GM23338 (cell line): ENCODE data around the gene DHX30.

ENCODE experiments used
- CREB1 ChIP-seq: fragments of 250-450 bp; sonication (Bioruptor Pico); IDR thresholded peaks from 2 replicates; pipeline ENCODE4 v1.5.0; 2020; ENCODE audit warnings: low read depth, mild to moderate bottlenecking, moderate library complexity
- EZH2 ChIP-seq: fragments of 200-600 bp; sonication (generic); IDR thresholded peaks from one replicate; pipeline ENCODE4 v1.8.0; 2017; ENCODE audit warnings: antibody characterized with exemption, mild to moderate bottlenecking, low read depth; ENCODE audit not compliant: unreplicated experiment
- EZH2phosphoT487 ChIP-seq: fragments of 200-600 bp; sonication (generic); IDR thresholded peaks from one replicate; pipeline ENCODE4 v1.8.1; 2018; ENCODE audit warnings: antibody characterized with exemption; ENCODE audit not compliant: unreplicated experiment
- JUNB ChIP-seq: IDR thresholded peaks from one replicate; pipeline ENCODE4 v1.6.1; 2016; ENCODE audit warnings: antibody characterized with exemption; ENCODE audit not compliant: unreplicated experiment
- POLR2AphosphoS5 ChIP-seq: IDR thresholded peaks from 2 replicates; pipeline ENCODE4 v1.6.1; 2016; ENCODE audit warnings: antibody characterized with exemption, low read depth
- ZNF114 ChIP-seq: fragments of 250-450 bp; sonication (Bioruptor Pico); IDR thresholded peaks from 2 replicates; pipeline ENCODE4 v1.5.0; 2020; ENCODE audit warnings: mild to moderate bottlenecking, moderate library complexity
- TF ChIP-seq, protein P1 (sequence below), 2 experiments: fragments of 200-600 bp in 1 of 2; sonication (generic) in 1 of 2; conservative IDR thresholded peaks; 2 replicates each; pipeline versions ENCODE4 v1.5.1 to v1.6.1; 2016 to 2017; ENCODE audit warnings: antibody characterized with exemption in 2 of 2, low read depth in 2 of 2, mild to moderate bottlenecking in 2 of 2, moderate library complexity in 1 of 2
- TF ChIP-seq, protein P2 (sequence below): fragments of 250-450 bp; sonication (Bioruptor Pico); IDR thresholded peaks from 2 replicates; pipeline ENCODE4 v1.5.0; 2020; ENCODE audit warnings: mild to moderate bottlenecking, moderate library complexity
- TF ChIP-seq, protein P3 (sequence below): IDR thresholded peaks from one replicate; pipeline ENCODE4 v1.6.1; 2018; ENCODE audit warnings: antibody characterized with exemption; ENCODE audit not compliant: unreplicated experiment
- TF ChIP-seq, protein P4 (sequence below): IDR thresholded peaks from 2 replicates; pipeline ENCODE4 v1.6.1; 2016; ENCODE audit warnings: antibody characterized with exemption

DNA sequence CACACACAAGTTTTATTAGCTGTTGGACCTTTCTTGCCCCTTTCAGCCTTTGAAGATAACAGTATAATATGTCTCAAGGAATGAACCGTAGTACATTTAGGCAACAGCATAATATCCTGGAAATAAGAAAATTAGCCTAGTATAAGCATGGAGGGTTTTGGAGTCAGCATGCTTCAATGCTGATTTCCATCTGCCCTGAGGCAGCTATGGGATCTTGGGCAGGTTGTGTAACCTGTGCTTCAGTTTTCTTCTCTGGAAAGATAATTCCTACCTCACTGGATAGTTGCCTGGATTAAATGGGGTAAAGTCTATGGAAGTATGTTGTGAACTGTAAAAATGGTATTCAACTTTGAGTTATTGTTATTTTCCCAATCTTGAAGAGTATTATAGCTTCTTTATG, 1.6 kb downstream of the DHX30 start:
- no peak for TF ChIP-seq EZH2
- TF ChIP-seq, protein P1, sequence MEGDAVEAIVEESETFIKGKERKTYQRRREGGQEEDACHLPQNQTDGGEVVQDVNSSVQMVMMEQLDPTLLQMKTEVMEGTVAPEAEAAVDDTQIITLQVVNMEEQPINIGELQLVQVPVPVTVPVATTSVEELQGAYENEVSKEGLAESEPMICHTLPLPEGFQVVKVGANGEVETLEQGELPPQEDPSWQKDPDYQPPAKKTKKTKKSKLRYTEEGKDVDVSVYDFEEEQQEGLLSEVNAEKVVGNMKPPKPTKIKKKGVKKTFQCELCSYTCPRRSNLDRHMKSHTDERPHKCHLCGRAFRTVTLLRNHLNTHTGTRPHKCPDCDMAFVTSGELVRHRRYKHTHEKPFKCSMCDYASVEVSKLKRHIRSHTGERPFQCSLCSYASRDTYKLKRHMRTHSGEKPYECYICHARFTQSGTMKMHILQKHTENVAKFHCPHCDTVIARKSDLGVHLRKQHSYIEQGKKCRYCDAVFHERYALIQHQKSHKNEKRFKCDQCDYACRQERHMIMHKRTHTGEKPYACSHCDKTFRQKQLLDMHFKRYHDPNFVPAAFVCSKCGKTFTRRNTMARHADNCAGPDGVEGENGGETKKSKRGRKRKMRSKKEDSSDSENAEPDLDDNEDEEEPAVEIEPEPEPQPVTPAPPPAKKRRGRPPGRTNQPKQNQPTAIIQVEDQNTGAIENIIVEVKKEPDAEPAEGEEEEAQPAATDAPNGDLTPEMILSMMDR (conservative IDR thresholded peaks at IDR 0.05; ENCODE audit: low read depth in 2 of 2) = no peak
- TF ChIP-seq, protein P2, sequence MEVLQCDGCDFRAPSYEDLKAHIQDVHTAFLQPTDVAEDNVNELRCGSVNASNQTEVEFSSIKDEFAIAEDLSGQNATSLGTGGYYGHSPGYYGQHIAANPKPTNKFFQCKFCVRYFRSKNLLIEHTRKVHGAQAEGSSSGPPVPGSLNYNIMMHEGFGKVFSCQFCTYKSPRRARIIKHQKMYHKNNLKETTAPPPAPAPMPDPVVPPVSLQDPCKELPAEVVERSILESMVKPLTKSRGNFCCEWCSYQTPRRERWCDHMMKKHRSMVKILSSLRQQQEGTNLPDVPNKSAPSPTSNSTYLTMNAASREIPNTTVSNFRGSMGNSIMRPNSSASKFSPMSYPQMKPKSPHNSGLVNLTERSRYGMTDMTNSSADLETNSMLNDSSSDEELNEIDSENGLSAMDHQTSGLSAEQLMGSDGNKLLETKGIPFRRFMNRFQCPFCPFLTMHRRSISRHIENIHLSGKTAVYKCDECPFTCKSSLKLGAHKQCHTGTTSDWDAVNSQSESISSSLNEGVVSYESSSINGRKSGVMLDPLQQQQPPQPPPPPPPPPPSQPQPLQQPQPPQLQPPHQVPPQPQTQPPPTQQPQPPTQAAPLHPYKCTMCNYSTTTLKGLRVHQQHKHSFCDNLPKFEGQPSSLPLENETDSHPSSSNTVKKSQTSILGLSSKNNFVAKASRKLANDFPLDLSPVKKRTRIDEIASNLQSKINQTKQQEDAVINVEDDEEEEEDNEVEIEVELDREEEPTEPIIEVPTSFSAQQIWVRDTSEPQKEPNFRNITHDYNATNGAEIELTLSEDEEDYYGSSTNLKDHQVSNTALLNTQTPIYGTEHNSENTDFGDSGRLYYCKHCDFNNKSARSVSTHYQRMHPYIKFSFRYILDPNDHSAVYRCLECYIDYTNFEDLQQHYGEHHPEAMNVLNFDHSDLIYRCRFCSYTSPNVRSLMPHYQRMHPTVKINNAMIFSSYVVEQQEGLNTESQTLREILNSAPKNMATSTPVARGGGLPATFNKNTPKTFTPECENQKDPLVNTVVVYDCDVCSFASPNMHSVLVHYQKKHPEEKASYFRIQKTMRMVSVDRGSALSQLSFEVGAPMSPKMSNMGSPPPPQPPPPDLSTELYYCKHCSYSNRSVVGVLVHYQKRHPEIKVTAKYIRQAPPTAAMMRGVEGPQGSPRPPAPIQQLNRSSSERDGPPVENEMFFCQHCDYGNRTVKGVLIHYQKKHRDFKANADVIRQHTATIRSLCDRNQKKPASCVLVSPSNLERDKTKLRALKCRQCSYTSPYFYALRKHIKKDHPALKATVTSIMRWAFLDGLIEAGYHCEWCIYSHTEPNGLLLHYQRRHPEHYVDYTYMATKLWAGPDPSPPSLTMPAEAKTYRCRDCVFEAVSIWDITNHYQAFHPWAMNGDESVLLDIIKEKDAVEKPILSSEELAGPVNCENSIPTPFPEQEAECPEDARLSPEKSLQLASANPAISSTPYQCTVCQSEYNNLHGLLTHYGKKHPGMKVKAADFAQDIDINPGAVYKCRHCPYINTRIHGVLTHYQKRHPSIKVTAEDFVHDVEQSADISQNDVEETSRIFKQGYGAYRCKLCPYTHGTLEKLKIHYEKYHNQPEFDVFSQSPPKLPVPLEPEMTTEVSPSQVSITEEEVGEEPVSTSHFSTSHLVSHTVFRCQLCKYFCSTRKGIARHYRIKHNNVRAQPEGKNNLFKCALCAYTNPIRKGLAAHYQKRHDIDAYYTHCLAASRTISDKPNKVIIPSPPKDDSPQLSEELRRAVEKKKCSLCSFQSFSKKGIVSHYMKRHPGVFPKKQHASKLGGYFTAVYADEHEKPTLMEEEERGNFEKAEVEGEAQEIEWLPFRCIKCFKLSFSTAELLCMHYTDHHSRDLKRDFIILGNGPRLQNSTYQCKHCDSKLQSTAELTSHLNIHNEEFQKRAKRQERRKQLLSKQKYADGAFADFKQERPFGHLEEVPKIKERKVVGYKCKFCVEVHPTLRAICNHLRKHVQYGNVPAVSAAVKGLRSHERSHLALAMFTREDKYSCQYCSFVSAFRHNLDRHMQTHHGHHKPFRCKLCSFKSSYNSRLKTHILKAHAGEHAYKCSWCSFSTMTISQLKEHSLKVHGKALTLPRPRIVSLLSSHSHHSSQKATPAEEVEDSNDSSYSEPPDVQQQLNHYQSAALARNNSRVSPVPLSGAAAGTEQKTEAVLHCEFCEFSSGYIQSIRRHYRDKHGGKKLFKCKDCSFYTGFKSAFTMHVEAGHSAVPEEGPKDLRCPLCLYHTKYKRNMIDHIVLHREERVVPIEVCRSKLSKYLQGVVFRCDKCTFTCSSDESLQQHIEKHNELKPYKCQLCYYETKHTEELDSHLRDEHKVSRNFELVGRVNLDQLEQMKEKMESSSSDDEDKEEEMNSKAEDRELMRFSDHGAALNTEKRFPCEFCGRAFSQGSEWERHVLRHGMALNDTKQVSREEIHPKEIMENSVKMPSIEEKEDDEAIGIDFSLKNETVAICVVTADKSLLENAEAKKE (CRISPR knock-in tag) = no peak
- no peak for TF ChIP-seq JUNB
- TF ChIP-seq POLR2AphosphoS5 = no peak
- TF ChIP-seq, protein P3, sequence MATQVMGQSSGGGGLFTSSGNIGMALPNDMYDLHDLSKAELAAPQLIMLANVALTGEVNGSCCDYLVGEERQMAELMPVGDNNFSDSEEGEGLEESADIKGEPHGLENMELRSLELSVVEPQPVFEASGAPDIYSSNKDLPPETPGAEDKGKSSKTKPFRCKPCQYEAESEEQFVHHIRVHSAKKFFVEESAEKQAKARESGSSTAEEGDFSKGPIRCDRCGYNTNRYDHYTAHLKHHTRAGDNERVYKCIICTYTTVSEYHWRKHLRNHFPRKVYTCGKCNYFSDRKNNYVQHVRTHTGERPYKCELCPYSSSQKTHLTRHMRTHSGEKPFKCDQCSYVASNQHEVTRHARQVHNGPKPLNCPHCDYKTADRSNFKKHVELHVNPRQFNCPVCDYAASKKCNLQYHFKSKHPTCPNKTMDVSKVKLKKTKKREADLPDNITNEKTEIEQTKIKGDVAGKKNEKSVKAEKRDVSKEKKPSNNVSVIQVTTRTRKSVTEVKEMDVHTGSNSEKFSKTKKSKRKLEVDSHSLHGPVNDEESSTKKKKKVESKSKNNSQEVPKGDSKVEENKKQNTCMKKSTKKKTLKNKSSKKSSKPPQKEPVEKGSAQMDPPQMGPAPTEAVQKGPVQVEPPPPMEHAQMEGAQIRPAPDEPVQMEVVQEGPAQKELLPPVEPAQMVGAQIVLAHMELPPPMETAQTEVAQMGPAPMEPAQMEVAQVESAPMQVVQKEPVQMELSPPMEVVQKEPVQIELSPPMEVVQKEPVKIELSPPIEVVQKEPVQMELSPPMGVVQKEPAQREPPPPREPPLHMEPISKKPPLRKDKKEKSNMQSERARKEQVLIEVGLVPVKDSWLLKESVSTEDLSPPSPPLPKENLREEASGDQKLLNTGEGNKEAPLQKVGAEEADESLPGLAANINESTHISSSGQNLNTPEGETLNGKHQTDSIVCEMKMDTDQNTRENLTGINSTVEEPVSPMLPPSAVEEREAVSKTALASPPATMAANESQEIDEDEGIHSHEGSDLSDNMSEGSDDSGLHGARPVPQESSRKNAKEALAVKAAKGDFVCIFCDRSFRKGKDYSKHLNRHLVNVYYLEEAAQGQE = no peak
- TF ChIP-seq EZH2phosphoT487 = no peak
- TF ChIP-seq ZNF114 (CRISPR knock-in tag) = no peak
- no peak for TF ChIP-seq CREB1 (CRISPR knock-in tag)
- TF ChIP-seq, protein P4, sequence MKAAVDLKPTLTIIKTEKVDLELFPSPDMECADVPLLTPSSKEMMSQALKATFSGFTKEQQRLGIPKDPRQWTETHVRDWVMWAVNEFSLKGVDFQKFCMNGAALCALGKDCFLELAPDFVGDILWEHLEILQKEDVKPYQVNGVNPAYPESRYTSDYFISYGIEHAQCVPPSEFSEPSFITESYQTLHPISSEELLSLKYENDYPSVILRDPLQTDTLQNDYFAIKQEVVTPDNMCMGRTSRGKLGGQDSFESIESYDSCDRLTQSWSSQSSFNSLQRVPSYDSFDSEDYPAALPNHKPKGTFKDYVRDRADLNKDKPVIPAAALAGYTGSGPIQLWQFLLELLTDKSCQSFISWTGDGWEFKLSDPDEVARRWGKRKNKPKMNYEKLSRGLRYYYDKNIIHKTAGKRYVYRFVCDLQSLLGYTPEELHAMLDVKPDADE = no peak
